Amniotic stem cell (primary cell): Measurements from ENCODE around the gene DCXR.

Source experiments
- DNase-seq: peaks from one replicate; lab custom pipeline; 2025; lab: John Stamatoyannopoulos, UW

DCXR gene

GRCh38 chr17:82022981-82023446 is 14.5 kb downstream of the DCXR start, which contains the start of gene LRRC45:
LRRC45 (plus strand) TSS chr17:82023305; CDS start chr17:82023644, 339 bp downstream.
- peak; percentile 98 for DNase-seq

- no peak for DNase-seq
These were observed 15.1 kb downstream of the DCXR start, which contains the start of gene CENPX for GRCh38 chr17:82022310-82022980. CENPX (minus strand) TSS chr17:82022878; CDS start chr17:82022861, 17 bp downstream.

- no peak for DNase-seq
These were observed 15.6 kb downstream of the DCXR start for GRCh38 chr17:82021900-82022309.

- no peak for DNase-seq
These were observed 16.2 kb downstream of the DCXR start for GRCh38 chr17:82021107-82021899.

GRCh38 chr17:82020572-82021106 is 16.9 kb downstream of the DCXR start:
- DNase-seq, result no peak

GRCh38 chr17:82019690-82020571 is 17.6 kb downstream of the DCXR start:
- DNase-seq, result no peak

GRCh38 chr17:82018989-82019689 is 18.4 kb downstream of the DCXR start:
- DNase-seq, result no peak

- no peak for DNase-seq
These were observed 19.1 kb downstream of the DCXR start for GRCh38 chr17:82018152-82018988.

GRCh38 chr17:82017612-82018151 is 19.8 kb downstream of the DCXR start:
- no peak for DNase-seq

GRCh38 chr17:82016875-82017459 is 20.5 kb downstream of the DCXR start:
- no peak for DNase-seq

- DNase-seq, result no peak
These were observed 21.2 kb downstream of the DCXR start for GRCh38 chr17:82016061-82016874.

- DNase-seq, result no peak
These were observed 22.1 kb downstream of the DCXR start for GRCh38 chr17:82015311-82015971.

- DNase-seq, result no peak
These were observed 22.6 kb downstream of the DCXR start for GRCh38 chr17:82014971-82015310.

- no peak for DNase-seq
These were observed 23.1 kb downstream of the DCXR start for GRCh38 chr17:82014432-82014831.

GRCh38 chr17:82013772-82014321 is 23.6 kb downstream of the DCXR start:
- no peak for DNase-seq

- DNase-seq, result no peak
These were observed 24.2 kb downstream of the DCXR start for GRCh38 chr17:82013341-82013740.

GRCh38 chr17:82012640-82013295 is 24.7 kb downstream of the DCXR start:
- DNase-seq, result no peak
